Kidney glomerular epithelial cell (primary cell): ENCODE results near the gene SPOCD1.

Experiments
- DNase-seq: peaks from one replicate; lab custom pipeline; 2025; lab: John Stamatoyannopoulos, UW

The SPOCD1 gene

DNA sequence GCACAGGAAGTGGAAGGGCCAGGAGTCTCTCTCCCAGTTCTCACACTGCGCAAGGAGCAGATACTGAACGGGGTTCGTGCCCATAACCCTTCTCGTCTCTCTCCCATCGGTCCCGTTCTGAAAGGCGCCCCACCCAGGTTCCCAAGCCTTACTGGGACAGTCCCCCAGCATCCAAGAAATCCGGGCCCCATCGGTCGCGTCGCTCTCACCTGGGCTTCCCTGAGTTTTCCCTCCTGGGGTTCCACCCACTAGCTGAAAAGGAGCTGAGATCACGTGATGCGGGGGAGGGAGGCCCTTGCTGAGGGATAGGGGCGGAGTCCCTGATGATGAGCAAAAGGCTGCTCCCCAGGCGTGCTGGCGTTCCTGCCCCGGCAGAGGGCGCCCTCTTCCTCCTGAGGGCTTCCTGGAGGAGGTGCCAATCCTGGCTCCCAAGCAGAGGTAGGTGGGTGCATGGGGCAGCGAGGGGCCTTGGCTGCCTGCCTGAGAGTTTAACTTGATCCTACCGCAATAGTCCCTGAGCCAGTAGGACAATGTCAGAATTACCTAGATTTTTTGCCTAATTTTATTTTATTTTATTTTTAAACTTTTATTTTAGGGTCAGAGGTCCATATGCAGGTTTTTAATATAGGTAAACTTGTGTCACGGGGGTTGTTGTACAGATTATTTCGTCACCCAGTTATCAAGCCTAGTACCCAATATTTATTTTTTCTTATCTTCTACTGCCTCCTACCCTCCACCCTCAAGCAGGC lies at the start of gene SPOCD1:
Gene SPOCD1, minus strand, starts transcription at position 271 of the 749 bp plus-strand sequence. CDS start 689 bp downstream, outside the sequence.
- peak; percentile 47 for DNase-seq

DNA sequence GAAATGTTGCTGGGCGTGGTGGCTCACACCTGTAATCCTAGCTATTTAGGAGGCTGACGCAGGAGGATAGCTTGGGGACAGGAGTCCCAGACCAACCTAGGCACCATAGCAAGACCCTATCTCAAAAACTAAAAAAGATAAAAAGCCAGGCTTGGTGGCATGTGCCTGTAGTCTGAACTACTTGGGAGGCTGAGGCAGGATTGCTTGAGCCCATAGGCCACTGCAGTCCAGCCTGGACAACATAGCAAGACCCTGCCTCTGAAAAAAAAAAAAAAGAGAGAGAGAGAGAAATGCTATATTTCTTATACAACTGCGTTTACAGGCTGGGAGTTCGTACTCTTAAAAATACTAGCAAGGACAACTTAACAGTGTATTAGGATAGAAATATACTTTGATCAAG lies 46.2 kb upstream of the SPOCD1 start:
- DNase-seq, result no peak

GRCh38 chr1:31861346-31861745 lies 45.5 kb upstream of the SPOCD1 start:
- no peak for DNase-seq

GRCh38 chr1:31860581-31860980 lies 44.8 kb upstream of the SPOCD1 start:
- DNase-seq, result no peak

- DNase-seq, result no peak
Observed at GRCh38 chr1:31859719-31860118, 43.9 kb upstream of the SPOCD1 start.

GRCh38 chr1:31859044-31859443 lies 43.2 kb upstream of the SPOCD1 start:
- DNase-seq, result no peak

DNA sequence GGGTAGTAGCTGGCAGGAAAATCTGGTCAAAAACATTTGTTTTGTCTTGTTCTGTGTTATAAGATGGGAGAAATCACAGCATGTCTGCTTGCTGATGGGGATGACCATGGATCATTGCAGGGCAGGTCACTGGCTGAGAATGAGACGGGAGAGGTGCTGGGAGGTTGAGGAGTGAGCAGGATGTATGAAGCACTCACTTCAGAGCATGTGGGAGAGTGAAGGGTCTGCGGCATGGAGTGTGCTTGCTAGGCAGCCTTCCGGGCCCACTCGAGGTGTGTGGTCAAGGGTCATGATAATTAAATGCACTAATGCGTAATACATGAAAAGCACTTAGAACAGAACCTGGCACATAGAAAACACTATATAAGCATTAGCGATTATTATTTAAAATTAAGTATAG lies 42.0 kb upstream of the SPOCD1 start:
- DNase-seq, result no peak

DNA sequence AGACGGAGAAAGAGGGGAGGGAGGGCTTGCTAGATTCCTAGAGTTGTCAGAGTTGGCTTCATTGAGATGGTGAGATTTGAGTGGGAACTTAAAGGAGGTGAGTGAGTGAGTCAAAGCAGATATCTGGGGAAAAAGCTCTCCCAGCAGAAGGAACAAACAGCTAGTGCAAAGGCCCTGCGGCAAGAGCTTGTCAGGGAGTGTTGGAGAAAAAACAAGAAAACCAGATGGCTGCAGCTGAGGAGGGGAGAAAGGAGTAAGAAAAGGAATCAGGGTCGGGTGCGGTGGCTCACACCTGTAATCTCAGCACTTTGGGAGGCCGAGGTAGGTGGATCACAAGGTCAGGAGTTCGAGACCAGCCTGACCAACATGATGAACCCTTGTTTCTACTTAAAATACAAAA lies 40.3 kb upstream of the SPOCD1 start:
- no peak for DNase-seq

GRCh38 chr1:31855038-31855845 lies 39.4 kb upstream of the SPOCD1 start:
- peak; percentile 61 for DNase-seq

- no peak for DNase-seq
Observed at GRCh38 chr1:31849653-31850052, 33.8 kb upstream of the SPOCD1 start.

DNA sequence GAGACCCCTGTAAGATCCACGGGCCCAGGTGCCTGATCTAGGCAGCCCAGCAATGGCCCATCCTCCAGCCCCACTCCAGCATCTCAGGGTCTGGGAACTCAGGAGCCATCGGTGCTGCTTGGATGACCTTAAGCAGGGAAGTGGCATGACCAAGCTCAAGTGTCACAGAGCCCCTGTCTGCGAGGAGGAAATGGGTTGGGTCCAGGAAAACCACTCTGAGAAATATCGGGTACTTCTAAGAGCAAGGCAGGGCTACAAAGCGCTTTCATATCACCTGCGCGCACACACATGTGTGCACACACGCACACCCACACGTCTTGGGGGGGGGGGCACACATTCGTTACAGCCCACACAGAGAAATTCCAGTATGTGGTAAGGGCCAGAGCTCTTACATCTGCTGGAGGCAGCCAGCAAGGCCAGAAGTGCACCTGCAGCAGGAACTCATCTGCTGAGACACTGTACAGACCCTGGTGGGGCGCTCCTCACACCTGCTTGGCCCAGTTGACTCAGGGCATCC lies 32.6 kb upstream of the SPOCD1 start:
- DNase-seq, result no peak

DNA sequence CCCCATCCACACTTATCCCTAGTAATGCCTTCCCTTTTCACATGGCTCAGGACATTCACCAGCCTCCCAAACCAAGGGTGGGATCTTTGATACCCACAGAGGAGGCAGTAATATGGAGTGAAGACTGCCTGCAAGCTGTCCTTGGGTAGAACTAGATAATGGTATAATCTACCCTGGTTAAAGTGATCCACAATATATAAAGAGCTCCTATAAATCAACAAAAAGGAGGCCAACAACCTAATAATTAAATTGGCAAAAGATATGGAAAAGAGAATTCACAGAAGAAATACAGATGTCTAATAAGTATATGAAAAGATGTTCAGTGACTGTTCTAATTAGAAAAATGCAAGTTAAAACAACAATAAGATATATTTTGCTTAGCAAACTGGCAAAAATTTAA lies 30.7 kb upstream of the SPOCD1 start:
- no peak for DNase-seq

GRCh38 chr1:31843506-31843905 lies 27.7 kb upstream of the SPOCD1 start:
- DNase-seq, result no peak

DNA sequence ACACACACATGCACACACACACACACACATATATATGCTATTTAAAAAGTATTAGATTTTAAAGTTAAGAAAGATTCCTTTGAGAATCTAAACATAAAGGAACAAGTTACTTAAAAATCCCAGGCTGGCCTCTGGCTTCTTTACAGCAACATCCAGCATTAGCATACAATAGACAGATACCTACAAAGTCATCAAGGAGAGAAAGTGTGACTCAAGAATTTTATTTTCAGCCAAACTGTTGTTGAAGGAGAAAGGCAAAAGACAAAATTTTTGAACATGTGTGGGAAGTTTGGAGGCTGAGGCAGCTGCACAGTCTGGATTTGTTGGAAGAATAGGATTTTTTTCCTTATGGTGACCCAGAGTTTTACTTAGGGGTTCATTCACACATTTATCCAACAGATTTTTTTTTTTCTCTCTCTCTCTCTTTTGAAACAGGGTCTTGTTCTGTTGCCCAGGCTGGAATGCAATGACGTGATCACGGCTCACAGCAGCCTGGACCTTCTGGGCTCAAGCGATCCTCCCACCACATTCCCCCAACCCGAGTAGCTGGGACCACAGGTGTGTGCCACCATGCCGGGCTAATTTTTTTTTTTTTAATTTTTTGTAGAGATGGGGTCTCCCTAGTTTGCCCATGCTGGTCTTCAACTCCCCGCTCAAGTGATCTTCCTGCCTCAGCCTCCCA lies 24.0 kb upstream of the SPOCD1 start:
- DNase-seq, result no peak

DNA sequence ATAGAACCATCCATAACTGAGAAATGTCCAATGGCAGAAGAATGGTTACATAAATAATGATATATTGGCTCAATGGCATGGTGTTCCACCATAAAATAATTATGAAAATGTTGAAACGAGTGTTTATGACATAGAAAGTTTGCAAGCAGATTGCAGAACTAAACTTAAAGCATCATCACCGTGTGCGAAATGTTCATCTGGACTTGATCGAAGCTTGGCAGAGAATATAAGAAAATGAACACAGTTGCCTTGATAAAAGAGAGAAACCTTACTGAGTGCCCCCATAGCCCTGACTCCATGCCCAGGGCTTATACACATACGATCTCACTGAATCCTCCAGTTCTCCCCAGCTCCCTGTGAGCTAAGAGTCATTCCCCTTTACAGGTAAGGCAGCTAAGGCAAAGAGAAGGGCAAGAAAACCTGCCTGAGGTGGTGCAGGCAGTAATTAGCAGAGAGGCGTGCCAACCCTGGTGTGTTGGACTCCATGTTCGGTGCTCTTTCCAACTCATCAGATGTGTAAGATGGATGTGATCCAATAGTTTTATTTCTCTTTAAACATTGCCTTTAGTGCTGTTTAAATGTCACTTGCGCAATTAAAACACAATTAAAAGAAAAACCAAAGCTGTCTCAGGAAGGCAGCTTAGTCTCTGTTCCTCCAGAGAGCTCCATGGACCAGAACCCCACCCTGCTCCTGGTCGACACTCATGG lies 21.8 kb upstream of the SPOCD1 start:
- no peak for DNase-seq

DNA sequence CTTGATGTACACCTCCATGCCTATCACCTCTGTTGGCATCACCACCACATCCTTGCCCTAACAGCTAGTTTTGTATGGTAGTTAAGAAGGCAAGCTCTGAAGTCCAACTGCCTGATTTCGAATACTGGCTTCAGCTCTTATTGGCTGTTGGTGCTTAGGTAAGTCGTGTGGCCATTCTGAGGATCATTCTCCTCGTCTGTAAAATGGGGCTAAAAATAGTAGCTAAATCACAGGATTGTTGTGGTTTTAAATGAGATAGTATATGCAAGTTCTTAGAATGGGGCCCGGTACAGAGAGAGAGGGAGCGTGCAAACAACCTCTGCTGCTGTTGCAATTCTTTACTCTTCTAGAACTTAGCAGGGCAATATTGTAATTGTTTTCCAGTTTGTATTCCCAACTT lies 20.8 kb upstream of the SPOCD1 start:
- DNase-seq, result no peak

DNA sequence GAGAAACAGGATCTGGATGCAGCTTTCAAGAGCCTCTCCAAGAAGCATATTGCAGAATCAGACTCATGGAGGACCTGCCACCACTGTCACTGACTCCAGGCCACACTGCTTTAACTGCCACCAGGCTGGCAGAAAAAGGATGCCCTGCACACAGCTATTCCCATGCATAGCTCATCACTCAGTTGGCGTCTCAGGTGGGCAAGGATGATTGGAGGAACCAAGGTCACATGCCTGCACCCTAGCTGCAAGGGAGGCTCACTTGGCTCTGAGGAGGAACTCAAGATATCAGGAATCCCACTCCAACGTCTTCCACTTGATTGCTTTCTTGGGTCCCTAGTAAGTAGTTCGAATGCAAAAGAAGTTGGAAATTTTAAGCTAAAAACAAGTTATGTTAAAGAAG lies 19.6 kb upstream of the SPOCD1 start:
- no peak for DNase-seq

DNA sequence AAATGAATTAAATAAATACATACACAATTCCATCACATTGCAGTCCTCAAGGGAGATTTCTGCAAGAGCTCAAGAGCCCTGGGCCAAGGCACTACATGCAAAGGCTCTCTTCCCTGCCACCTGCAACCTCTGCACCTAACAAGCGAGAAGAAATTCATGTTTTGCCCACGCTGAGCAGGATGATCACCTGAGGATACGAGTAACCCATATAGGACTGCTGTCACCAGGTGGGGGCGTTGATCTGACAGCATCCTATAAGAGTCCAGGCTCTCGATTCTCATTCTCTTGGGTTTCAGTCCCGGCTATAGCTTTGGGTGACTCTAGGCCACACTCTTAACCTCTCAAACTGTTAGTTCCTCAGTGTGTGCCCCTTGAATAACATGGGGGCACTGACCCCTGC lies 18.7 kb upstream of the SPOCD1 start:
- no peak for DNase-seq

DNA sequence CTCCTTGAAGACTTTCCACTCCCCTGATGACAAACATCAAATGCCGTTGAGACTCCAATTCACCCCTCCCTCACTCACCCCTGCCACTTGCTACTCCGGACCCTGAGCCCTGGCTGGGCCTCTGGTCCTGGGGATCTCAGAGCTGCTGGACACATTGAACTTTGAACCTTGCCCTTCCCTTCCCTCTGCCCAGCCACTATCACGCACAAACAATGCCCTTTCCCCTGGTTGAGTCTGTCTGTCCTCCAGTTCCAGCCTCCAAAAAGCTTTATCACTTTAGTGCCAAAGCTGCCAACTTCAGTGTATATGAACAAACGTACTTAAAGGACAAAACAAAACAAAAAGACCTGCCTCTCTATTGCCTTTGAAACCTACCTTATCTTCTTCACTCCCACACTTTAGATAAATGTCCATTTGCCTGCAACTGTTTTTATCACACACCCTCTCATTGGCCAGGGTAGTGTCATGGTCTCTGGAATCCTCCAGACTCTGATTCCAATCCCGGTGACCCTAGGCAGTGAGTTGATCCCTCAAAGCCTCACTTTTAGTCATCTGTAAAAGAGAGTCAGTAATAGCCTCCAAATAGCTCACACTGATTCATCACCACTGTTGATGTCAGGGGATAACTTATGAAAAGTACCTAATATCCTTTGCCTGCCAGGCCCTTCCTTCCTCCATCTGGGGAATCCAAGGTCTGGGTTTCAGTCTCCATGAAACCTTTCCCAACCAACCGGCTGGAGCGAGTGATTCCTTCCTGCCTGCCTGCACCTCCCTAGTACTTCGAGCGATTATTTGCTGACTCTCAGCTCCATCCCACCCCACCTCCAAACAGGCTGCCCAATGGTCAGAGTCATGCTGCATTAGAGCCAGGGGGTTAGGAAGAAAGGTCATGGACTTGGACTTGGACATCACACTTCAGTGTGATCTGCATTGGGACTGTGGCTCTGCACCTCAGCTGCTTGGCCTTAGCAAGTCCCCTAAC lies 15.9 kb upstream of the SPOCD1 start:
- DNase-seq, result peak; percentile 8

- DNase-seq, result no peak
Observed at GRCh38 chr1:31830511-31830910, 14.7 kb upstream of the SPOCD1 start.

GRCh38 chr1:31830065-31830464 lies 14.2 kb upstream of the SPOCD1 start:
- DNase-seq, result no peak
